Measurements from ENCODE around the gene MORC2.
A peak's percentile ranks its signal among the peaks of the same experiment; 100 is the strongest.

Gene MORC2

DNA sequence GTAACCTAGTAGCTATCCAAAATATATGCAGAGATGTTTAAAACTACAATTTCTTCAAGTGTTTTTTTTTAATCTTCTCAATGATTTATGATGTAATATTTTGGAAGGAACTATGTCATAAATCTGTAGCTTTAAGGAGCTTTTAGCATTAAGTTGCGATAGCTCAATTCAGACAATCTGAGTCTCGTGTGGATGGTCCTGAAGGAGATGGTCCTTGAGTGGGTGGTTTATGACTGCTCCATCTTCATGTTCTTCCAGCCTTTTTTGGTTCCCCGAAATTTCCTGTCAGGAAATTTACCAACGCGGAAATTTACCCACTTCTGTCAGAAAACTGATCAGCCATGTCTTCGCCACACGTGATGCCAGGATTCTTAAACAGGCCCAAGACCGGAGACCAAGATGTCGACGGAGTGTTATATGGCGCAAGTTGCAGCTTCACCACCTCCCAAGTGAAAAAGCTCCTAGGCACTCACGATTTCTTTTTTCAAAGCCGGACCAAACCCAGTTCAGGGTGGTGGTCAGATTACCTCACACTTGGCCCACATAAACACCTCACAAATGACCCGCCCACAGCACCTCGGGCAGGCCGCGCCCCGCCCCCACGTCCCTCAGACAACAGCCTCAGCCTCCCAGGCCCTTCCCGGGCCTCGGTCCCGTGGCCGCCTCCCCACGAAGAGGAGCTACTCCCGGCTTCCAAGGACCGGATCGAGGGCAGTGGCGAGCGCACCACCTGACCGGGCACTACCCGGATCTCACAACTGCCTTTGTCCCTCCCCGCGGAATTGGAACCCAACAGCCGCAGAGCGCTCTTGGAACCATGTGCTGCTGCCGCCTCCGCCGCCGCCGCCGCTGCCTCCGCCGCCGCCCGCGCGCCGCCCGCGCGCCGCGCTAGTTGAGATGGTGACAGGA, at the start of gene MORC2:
Gene MORC2 (minus strand): TSS at position 760 of the 909 bp plus-strand sequence. CDS start 885 bp downstream, outside the sequence.
- TF ChIP-seq CTCF (IDR thresholded peaks at IDR 0.05; ENCODE audit: control insufficient read depth, extremely low read depth, insufficient read depth) = no peak
- peak within 1 kb of the TSS; percentile 81 for H3K4me3 ChIP-seq (ENCODE audit: low read depth, low read length)
- DNase-seq (ENCODE audit: low read depth) = peak; percentile 54

DNA sequence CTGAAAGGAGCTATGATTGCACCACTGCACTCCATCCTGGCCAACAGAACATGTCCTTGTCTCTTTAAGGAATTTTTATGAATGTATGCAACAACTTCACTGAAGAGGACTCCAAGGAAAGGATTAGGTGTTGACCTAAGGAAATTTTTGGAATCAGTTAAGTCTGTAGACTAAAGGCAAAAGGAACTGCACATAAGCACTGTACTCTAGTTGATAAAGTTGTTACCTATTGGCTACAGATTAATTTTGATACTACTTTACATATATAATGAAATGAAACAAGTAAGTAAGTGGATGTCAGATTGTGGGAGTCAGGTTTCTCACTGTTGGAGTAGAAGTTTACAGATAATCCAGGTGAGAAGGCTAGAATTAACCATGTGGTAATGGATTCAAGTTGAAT, 37.0 kb upstream of the MORC2 start:
- DNase-seq (ENCODE audit: low read depth) = no peak
- TF ChIP-seq CTCF (IDR thresholded peaks at IDR 0.05; ENCODE audit: control insufficient read depth, extremely low read depth, insufficient read depth) = no peak
- H3K4me3 ChIP-seq (ENCODE audit: low read depth, low read length) = no peak overlapping the region

DNA sequence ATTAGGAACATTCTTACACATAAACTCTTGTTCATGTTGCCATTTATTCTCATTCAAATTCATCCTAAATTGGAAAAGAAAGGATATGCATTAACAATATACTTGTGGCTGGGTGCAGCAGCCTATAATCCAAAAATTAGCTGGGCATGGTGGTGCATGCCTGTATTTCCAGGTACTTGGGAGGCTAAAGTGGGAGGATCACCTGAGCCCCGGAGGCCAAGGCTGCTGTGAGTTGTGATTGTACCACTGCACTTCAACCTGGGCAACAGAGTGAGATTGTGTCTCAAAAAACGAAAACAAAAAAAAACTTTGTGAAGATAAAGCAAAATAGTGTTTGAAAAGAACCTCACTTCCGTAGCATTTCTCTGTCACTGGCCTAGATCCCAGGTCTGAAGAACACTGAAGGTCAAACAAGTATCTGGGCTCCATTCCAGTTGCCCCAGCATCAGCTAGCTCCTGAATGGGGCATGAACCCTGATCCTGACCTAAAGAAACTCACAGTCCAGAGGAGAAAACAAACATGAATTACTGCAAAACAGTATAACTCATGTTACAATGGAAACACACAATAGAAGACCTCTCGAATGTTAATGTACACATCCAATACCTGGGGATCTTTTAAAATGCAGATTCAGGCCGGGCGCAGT, 32.7 kb upstream of the MORC2 start:
- H3K4me3 ChIP-seq (ENCODE audit: low read depth, low read length) = no peak overlapping the region
- no peak for TF ChIP-seq CTCF (IDR thresholded peaks at IDR 0.05; ENCODE audit: control insufficient read depth, extremely low read depth, insufficient read depth)
- DNase-seq (ENCODE audit: low read depth) = no peak

GRCh38 chr22:30998329-30998728, 29.8 kb upstream of the MORC2 start:
- TF ChIP-seq CTCF (IDR thresholded peaks at IDR 0.05; ENCODE audit: control insufficient read depth, extremely low read depth, insufficient read depth) = no peak
- no peak for DNase-seq (ENCODE audit: low read depth)
- no peak overlapping the region for H3K4me3 ChIP-seq (ENCODE audit: low read depth, low read length)

DNA sequence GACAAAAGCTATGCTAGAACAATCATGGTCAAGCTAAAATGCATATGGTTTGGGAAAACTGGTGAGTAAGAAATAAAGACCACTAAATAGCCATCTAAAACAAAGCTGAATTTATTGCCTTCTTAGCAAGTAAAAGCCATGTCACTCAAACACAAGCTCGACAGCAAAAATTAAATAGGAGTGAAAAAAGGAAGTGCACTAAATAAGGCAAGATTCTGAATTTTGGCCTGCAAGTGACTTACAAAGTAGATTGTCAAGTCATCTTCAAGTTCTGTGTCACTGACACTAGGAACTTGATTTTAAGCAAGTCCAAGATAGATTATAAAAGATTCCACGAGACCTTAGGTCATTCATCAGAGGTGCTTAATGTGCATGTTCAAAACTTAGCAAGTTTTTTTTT, 27.9 kb upstream of the MORC2 start:
- TF ChIP-seq CTCF (IDR thresholded peaks at IDR 0.05; ENCODE audit: control insufficient read depth, extremely low read depth, insufficient read depth) = no peak
- no peak overlapping the region for H3K4me3 ChIP-seq (ENCODE audit: low read depth, low read length)
- DNase-seq (ENCODE audit: low read depth) = no peak

- no peak for TF ChIP-seq CTCF (IDR thresholded peaks at IDR 0.05; ENCODE audit: control insufficient read depth, extremely low read depth, insufficient read depth)
Measured at GRCh38 chr22:30994960-30995359, 26.4 kb upstream of the MORC2 start.

More at GRCh38 chr22:30994960-30995359, 26.4 kb upstream of the MORC2 start:
- H3K4me3 ChIP-seq (ENCODE audit: low read depth, low read length) = no peak overlapping the region
- no peak for DNase-seq (ENCODE audit: low read depth)
